ENCODE results near the gene TMEM205.
"Not testable (repeated sequence)": the region's sequence is repeated elsewhere in the genome, so short reads cannot be mapped to it uniquely, and the experiment has no call there.

The TMEM205 gene

GRCh38 chr19:11346104-11346940, at the start of gene TMEM205, which contains the start of gene CCDC159:
TMEM205 (minus strand) TSS chr19:11346268; CDS start chr19:11345619, 649 bp downstream.
CCDC159 (plus strand) TSS chr19:11346519; CDS start chr19:11346607, 88 bp downstream.
- FAIRE-seq = peak; percentile 100

DNA sequence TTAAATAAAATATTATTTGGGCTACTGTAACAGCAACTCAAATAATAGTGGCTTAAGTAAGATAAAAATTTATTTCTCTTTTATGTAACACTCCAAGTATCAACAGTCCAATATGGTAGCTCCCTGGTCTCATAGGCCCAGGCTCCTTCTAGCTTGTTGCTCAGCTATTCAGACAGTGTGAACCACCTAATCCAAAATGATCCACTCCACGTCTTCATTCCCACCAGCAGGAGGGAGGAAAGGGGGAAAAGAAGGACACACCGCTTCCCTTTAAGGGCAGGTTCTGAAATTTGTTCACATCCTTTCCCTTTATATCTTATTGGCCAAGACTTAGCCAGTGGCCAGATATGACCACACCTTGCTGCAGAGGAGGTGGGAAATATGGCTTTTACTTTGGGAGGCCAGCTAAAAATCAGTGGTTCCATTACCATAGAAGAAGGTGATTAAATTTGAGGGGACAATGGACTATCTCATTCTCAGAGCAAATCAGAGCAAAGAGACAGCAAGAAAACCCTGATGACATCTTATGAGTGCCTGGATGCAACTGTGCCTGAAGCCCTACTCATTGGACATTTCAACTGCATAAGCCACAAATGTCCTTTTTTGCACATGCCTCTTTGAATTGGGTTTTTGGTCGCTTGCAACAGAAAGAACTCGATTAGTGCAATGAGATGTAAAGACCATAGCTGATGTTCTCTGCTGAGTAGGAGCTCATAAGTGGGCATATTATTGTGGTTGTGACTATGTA, 45.0 kb upstream of the TMEM205 start:
- no peak for FAIRE-seq

- FAIRE-seq = no peak
Observed at GRCh38 chr19:11390359-11390758, 44.3 kb upstream of the TMEM205 start.

- no peak for FAIRE-seq
Observed at GRCh38 chr19:11387162-11388034, 41.3 kb upstream of the TMEM205 start.

DNA sequence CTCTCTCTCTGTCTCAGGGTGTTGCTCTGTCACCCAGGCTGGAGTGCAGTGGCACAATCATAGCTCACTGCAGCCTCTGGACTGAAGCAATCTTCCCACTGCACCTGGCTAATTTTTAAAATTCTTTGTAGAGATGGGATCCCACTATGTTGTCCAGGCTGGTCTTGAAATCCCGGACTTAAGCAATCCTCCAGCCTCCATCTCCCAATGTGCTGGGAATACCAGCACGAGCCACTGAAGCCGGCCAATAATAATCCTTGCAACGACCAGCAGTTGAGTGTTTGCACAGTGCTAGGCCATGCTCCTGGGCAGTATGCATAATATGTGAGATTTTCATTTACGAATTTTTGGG, 38.7 kb upstream of the TMEM205 start:
- no peak for FAIRE-seq

- FAIRE-seq = no peak
Observed at GRCh38 chr19:11383706-11384048, 37.6 kb upstream of the TMEM205 start.

GRCh38 chr19:11382898-11383705, 37.0 kb upstream of the TMEM205 start:
- FAIRE-seq = no peak

- FAIRE-seq = peak; percentile 92
Observed at GRCh38 chr19:11380653-11381537, 34.8 kb upstream of the TMEM205 start.

DNA sequence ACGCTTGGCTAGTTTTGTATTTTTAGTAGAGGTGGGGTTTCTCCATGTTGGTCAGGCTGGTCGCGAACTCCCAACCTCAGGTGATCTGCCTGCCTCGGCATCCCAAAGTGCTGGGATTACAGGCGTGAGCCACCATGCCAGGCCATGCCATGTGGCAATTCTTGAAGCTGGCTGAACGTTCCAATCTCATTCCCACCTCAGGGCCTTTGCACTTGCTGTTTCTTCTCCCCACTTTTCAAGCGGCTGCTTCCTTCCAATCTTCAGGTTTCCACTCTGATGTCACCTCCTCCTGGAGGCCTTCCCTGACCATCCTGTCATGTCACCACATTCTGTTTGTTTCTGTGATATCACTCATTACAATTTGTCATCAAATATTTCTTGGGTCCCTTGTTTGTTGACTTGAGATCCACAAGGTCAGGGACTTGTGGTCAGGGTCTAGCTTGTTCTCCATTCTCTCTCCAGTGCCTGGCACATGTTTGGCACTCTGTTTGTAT, 33.8 kb upstream of the TMEM205 start:
- no peak for FAIRE-seq

DNA sequence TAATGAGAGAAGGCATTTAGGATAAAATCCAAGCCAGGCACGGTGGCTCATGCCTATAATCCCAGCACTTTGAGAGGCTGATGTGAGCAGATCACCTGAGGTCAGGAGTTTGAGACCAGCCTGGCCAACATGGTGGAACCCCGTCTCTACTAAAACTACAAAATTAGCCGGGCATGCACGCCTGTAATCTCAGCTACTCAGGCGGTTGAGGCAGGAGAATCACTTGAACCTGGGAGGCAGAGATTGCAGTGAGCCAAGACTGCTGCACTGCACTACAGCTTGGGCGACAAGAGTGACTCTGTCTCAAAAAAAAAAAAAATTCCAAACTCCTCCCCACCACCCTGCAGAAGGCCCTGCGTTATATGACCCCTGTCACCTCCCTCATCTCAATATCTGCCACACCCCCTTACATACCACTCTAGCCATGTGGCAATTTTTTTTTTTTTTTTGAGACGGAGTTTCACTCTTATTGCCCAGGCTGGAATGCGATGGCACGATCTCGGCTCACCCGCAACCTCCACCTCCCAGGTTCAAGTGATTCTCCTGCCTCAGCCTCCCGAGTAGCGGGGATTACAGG, 33.3 kb upstream of the TMEM205 start:
- FAIRE-seq = not testable (repeated sequence)

GRCh38 chr19:11378319-11379189, 32.5 kb upstream of the TMEM205 start:
- FAIRE-seq = no peak

DNA sequence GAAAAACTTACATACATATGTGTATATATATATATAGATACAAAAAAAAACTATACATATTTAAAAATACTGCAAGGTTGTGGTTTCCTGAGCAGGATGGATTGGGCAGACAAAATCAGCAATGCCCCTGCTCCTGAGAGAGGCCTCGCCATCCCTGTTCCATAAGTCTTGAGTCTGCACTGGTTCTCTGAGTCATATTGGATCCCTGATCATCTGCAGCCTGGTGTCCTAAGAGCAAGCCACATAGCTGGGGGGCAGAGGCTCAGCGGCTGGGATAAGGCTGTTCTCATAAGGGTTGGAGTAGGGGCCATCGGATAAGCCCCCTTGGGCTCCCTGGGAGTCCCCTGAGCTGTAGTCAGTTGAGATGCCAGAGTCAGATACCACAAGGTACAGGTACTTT, 31.7 kb upstream of the TMEM205 start:
- no peak for FAIRE-seq

DNA sequence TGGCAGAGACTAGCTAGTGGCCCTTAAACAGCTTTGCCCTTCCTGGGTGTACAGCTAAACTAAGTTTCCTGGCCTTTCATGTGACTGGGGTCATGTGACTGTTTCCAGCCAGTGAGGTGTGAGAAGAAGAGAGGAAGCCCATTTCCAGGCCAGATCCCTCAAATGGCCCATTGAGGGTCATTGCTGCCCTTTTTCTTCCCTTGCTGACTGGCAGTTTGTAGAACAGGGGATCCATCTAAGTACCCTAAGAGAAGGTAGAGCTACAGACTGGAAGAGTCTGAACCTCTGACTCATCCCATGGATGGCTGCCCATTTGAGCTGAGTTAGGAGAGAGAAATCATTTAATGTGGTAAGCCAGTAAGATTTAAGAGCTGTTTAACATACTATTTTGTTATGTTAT, 31.2 kb upstream of the TMEM205 start:
- FAIRE-seq = no peak

DNA sequence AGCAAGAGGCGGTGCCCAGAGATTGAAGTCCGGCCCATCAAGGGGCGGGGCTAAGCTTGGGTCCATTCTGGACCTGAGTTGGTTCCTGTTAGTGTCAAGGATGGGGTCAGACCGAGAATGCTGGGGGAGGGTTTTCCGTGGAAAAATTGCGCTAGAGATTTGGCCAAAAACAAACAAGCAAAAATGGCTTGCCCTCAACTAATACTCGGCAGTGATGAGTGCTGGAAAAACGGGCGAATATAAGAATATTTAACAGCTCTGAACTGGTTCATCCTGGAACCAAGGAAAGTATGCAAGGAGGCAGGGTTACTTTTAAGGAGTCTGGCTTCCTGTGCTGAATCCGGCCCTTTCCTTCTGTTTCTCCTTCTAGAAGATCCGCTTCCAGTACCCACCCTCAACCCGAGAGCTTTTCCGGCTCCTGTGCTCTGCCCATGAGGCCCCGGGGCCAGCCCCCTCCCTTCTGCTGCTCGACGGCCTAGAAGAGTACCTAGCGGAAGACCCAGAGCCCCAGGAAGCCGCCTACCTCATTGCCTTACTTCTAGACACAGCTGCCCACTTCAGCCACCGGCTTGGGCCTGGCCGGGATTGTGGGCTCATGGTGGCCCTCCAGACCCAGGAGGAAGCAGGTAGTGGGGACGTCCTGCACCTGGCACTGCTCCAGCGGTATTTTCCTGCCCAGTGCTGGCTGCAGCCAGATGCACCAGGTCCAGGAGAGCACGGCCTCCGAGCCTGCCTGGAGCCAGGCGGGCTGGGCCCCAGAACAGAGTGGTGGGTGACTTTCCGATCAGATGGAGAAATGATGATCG, 29.3 kb upstream of the TMEM205 start:
- no peak for FAIRE-seq

GRCh38 chr19:11374433-11375142, 28.5 kb upstream of the TMEM205 start, which contains the start of gene SWSAP1:
SWSAP1 (plus strand) TSS chr19:11374666; CDS start chr19:11374681, 15 bp downstream.
- peak; percentile 99 for FAIRE-seq

DNA sequence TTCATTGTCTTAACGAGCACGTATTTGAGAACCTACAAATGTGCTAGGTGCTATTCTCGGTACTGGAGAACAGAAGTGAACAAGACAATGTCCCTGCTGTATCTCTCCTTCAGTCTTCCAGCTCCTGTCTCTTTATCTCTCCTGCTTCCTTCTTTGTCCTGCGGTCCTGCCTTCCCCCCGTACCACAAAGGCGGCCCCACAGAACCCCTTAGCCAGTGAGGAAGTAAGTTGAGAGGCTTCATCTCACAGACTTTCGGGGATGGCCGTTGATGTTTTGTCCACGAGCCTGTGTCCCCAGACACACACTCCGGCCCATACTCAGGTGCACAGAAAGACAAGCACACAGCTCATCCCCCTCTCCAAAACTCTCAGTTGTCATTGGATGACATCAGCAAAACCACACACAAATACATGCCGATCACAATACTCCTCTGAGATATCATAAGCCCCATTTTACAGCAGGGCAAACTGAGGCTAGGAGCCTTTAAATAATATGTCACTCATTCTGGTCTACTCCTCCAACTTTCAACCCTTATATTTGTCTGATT, 27.9 kb upstream of the TMEM205 start:
- no peak for FAIRE-seq

DNA sequence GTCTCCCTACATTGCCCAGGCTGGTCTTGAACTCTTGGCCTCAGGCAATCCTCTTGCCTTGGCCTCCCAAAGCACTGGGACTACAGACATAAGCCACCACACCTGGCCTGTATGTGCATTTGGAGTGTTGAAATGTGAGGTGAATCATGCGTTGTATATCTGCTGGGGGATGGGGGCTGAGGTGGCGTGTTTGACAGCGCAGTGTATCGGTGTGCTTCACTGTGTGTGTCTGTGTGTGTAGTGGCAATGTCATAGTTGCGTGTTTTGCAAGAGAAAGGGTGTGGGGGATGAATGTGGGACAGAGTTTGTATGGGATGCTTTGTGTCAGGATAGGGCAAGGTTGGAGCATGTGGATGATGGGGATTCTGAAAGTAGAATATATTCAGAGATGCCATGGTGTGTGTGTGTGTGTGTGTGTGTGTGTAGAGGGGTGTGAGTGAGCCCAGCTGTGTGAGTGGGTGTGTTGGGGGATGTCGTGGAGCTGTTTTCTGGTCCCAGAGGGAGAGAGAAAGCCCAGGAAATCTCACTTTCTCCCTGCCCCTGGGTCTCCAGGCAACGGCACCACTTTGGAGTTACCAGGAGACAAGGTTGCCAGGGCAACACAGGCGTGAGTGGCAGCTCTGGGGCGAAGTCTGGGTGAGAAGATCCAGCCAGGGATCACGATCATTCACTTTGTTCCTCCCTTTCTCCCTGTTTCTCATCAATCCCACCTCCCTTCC, 27.3 kb upstream of the TMEM205 start:
- no peak for FAIRE-seq
